SK-N-SH (cell line): ENCODE results near the gene SNRNP200. TPM values are rescaled to one million over a fixed set of nuclear protein-coding genes. Genes with fewer than 3 reads are reported as not detected.

Experiments used
- CTCF ChIA-PET: fragments of 300-600, 350-600 bp; formaldehyde crosslinking; extraction: SDS; loops from one replicate; lab custom pipeline; 2021; lab: Yijun Ruan, JAX
- POLR2A ChIA-PET: fragments of 350-600 bp; sonication (Branson Sonifier 250); formaldehyde crosslinking; extraction: SDS; loops from one replicate; lab custom pipeline; 2020; ENCODE audit warnings: antibody characterized with exemption, inconsistent platforms; lab: Yijun Ruan, JAX
- DNase-seq: peaks from one replicate; pipeline ENCODE4 v3.0.0; 2012
- H2AFZ ChIP-seq: fragments of 200-600 bp; sonication (generic); 2 replicates; pipeline ENCODE4 v1.8.1; 2016; ENCODE audit warnings: antibody characterized with exemption, mild to moderate bottlenecking, low read depth
- H3F3A ChIP-seq: fragments of 200-600 bp; sonication (generic); replicated peaks from 2 replicates; pipeline ENCODE3; 2016; ENCODE audit warnings: antibody characterized with exemption, mild to moderate bottlenecking; ENCODE audit not compliant: insufficient read depth
- H3K27ac ChIP-seq, 2 experiments: fragments of 200-500 bp in 1 of 2; fragments of 200-600 bp in 1 of 2; sonication (Bioruptor generic) in 1 of 2; sonication (generic), shearing (Covaris generic) in 1 of 2; 2 replicates each; pipeline versions ENCODE4 v1.5.1 to v1.6.1; 2014 to 2016; ENCODE audit warnings: low read depth in 2 of 2, inconsistent platforms in 1 of 2, low read length in 1 of 2, mild to moderate bottlenecking in 1 of 2, mixed read lengths in 1 of 2
- H3K27me3 ChIP-seq: fragments of 200-600 bp; sonication (generic), shearing (Covaris generic); 2 replicates; pipeline ENCODE4 v1.6.1; 2016; ENCODE audit warnings: mixed run types; ENCODE audit not compliant: insufficient read depth
- H3K36me3 ChIP-seq, 2 experiments: fragments of 200-500 bp in 1 of 2; fragments of 200-600 bp in 1 of 2; sonication (Bioruptor generic) in 1 of 2; sonication (generic) in 1 of 2; replicated peaks in 1 of 2; 2 replicates each; pipeline versions ENCODE3 to v1.5.1; 2014 to 2016; ENCODE audit warnings: low read length in 1 of 2, mild to moderate bottlenecking in 1 of 2; ENCODE audit not compliant: insufficient read depth in 2 of 2, control insufficient read depth in 1 of 2
- H3K4me1 ChIP-seq, 2 experiments: fragments of 200-500 bp in 1 of 2; fragments of 200-600 bp in 1 of 2; sonication (Bioruptor generic) in 1 of 2; sonication (generic), shearing (Covaris generic) in 1 of 2; 2 replicates each; pipeline versions ENCODE4 v1.5.1 to v1.6.1; 2014 to 2016; ENCODE audit warnings: low read depth in 1 of 2, low read length in 1 of 2, mixed run types in 1 of 2; ENCODE audit not compliant: insufficient read depth in 2 of 2, control insufficient read depth in 1 of 2
- H3K4me2 ChIP-seq: fragments of 200-600 bp; sonication (generic), shearing (Covaris generic); 2 replicates; pipeline ENCODE4 v1.6.1; 2017; ENCODE audit warnings: mixed run types
- H3K4me3 ChIP-seq, 2 experiments: fragments of 200-500 bp in 1 of 2; fragments of 200-600 bp in 1 of 2; sonication (Bioruptor generic) in 1 of 2; sonication (generic), shearing (Covaris generic) in 1 of 2; 2 replicates each; pipeline versions ENCODE4 v1.5.1 to v1.8.1; 2014 to 2016; ENCODE audit warnings: low read depth in 2 of 2, inconsistent platforms in 1 of 2, low read length in 1 of 2, mild to moderate bottlenecking in 1 of 2, mixed read lengths in 1 of 2, moderate library complexity in 1 of 2
- H3K79me2 ChIP-seq: fragments of 200-600 bp; sonication (generic); 2 replicates; pipeline ENCODE4 v1.8.1; 2017; ENCODE audit warnings: mild to moderate bottlenecking; ENCODE audit not compliant: insufficient read depth
- H3K9ac ChIP-seq: fragments of 200-600 bp; sonication (generic); 2 replicates; pipeline ENCODE4 v1.6.1; 2017; ENCODE audit warnings: mixed run types
- H3K9me2 ChIP-seq: fragments of 200-600 bp; sonication (generic); 2 replicates; pipeline ENCODE4 v1.6.1; 2017; ENCODE audit warnings: mixed run types
- H3K9me3 ChIP-seq: fragments of 200-600 bp; sonication (generic); 2 replicates; pipeline ENCODE4 v1.6.1; 2017; ENCODE audit warnings: mixed run types, mild to moderate bottlenecking, moderate library complexity
- H4K20me1 ChIP-seq: fragments of 200-600 bp; sonication (generic); 2 replicates; pipeline ENCODE4 v1.6.1; 2017; ENCODE audit warnings: mild to moderate bottlenecking, mixed run types; ENCODE audit not compliant: insufficient read depth
- FOSL2 ChIP-seq: IDR thresholded peaks from 2 replicates; pipeline ENCODE4 v1.4.0; 2012; ENCODE audit warnings: low read depth, mild to moderate bottlenecking, moderate library complexity, borderline replicate concordance
- MEF2A ChIP-seq: IDR thresholded peaks from 2 replicates; pipeline ENCODE4 v1.4.0; 2012; ENCODE audit warnings: low read depth, borderline replicate concordance
- PBX3 ChIP-seq: IDR thresholded peaks from 2 replicates; pipeline ENCODE4; 2012
- RFX5 ChIP-seq: IDR thresholded peaks from 2 replicates; pipeline ENCODE4 v1.6.1; 2012; ENCODE audit warnings: mild to moderate bottlenecking, improper control_type of control experiment, low read length
- RXRA ChIP-seq: IDR thresholded peaks from 2 replicates; pipeline ENCODE4 v1.4.0; 2012; ENCODE audit warnings: low read depth, mild to moderate bottlenecking, borderline replicate concordance
- SMC3 ChIP-seq: IDR thresholded peaks from 2 replicates; pipeline ENCODE4 v1.6.1; 2012; ENCODE audit warnings: low read depth, low read length, improper control_type of control experiment
- TAF1 ChIP-seq: IDR thresholded peaks from 2 replicates; pipeline ENCODE4 v1.6.1; 2012; ENCODE audit warnings: low read depth, mild to moderate bottlenecking, low read length, moderate library complexity, borderline replicate concordance
- YY1 ChIP-seq: IDR thresholded peaks from 2 replicates; pipeline ENCODE4 v1.4.0; 2012; ENCODE audit warnings: low read depth, mild to moderate bottlenecking
- WGBS: methylation state at CpG from one replicate; pipeline ENCODE4 v1.1.6; 2017; ENCODE audit warnings: low lambda C conversion rate; 5-methylcytosine and 5-hydroxymethylcytosine counted together
- polyA plus RNA-seq, 3 experiments: library from polyadenylated mRNA; depleted of rRNA; stranded (reverse); fragments of >200 nt; gene quantifications; 2 replicates each; pipeline ENCODE4 v1.2.3, GENCODE V29; 2012
- TF ChIP-seq, protein P1 (sequence below): fragments of 200-600 bp; sonication (generic); IDR thresholded peaks from 2 replicates; pipeline ENCODE4 v1.6.1; 2017; ENCODE audit warnings: antibody characterized with exemption, mild to moderate bottlenecking, moderate library complexity

SNRNP200 gene
- polyA plus RNA-seq, 1 of the 3 experiments (the other 2 are of a cell fraction): 165 TPM

DNA sequence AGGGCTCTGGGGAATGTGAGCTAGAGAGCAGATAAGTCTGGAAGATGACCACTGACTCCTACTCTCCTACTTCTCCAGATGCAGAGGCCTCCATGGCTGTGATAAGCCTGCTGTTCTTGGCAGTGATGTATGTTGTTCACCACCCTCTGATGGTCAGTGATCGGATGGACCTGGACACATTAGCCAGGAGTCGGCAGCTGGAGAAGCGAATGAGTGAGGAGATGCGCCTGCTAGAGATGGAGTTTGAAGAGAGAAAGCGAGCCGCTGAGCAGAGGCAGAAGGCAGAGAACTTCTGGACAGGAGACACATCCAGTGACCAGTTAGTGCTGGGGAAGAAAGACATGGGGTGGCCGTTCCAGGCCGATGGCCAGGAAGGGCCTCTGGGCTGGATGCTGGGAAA lies 21.2 kb upstream of the SNRNP200 start:
- POLR2A ChIA-PET: interaction anchor here (2.7 kb wide), 1 partner anchor 10 kb away, joined by 15 read pairs; the partner anchor contains the start of gene NCAPH

GRCh38 chr2:96325884-96326255 lies 20.5 kb upstream of the SNRNP200 start:
- Histone ChIP-seq H2AFZ (peak overlapping the region; percentile 91; the same call in 1 of the 2 replicates), H3K27ac (no peak overlapping the region), H3K9me3 (no peaks in the 10 kb centered on the region), H3K27me3 (no peaks in the 10 kb centered on the region), H3F3A (peaks cover 15% of the 10 kb centered on the region), H3K4me3 (peak overlapping the region; percentile 60 to 62; a peak in 3 of 4 replicates), H3K9me2 (no peaks in the 10 kb centered on the region), H3K36me3 (peaks cover 0 to 5% of the 10 kb centered on the region in 2 experiments), H3K9ac (peak overlapping the region; percentile 61; the same call in 1 of the 2 replicates), H4K20me1 (no peaks in the 10 kb centered on the region), H3K4me1 (peaks cover 8 to 15% of the 10 kb centered on the region in 2 experiments; a peak in 1 of 4 replicates), H3K79me2 (no peaks in the 10 kb centered on the region), H3K4me2 (peak overlapping the region; percentile 86)
- TF ChIP-seq, protein P1, sequence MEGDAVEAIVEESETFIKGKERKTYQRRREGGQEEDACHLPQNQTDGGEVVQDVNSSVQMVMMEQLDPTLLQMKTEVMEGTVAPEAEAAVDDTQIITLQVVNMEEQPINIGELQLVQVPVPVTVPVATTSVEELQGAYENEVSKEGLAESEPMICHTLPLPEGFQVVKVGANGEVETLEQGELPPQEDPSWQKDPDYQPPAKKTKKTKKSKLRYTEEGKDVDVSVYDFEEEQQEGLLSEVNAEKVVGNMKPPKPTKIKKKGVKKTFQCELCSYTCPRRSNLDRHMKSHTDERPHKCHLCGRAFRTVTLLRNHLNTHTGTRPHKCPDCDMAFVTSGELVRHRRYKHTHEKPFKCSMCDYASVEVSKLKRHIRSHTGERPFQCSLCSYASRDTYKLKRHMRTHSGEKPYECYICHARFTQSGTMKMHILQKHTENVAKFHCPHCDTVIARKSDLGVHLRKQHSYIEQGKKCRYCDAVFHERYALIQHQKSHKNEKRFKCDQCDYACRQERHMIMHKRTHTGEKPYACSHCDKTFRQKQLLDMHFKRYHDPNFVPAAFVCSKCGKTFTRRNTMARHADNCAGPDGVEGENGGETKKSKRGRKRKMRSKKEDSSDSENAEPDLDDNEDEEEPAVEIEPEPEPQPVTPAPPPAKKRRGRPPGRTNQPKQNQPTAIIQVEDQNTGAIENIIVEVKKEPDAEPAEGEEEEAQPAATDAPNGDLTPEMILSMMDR: no peak
- TF ChIP-seq FOSL2 (no peak), MEF2A (no peak), RFX5 (no peak)
- peak; percentile 37 for DNase-seq
- ChIA-PET CTCF (interaction anchor here (0.9 kb wide), 1 partner anchor 83 kb away, joined by 3 read pairs; no protein-coding TSS in a partner anchor), POLR2A (interaction anchor here (1.4 to 2.7 kb wide), 2 partner anchors 10 to 21 kb away, joined by 4 to 15 read pairs; partner anchors contain the start of genes NCAPH and SNRNP200)
- 37% methylated on average over 4 of the region's 8 CpGs for WGBS

More for the DNA sequence above, 21.2 kb upstream of the SNRNP200 start:
- H3K79me2 ChIP-seq: no peaks in the 10 kb centered on the region
- peaks cover 0 to 5% of the 10 kb centered on the region in 2 experiments for H3K36me3 ChIP-seq
- H3K4me1 ChIP-seq: peaks cover 8 to 14% of the 10 kb centered on the region in 2 experiments; a peak in 1 of 4 replicates
- no peak overlapping the region for H3K9ac ChIP-seq
- no peaks in the 10 kb centered on the region for H3K9me3 ChIP-seq
- TF ChIP-seq TAF1 (no peak), RFX5 (no peak), PBX3 (no peak), SMC3 (no peak), FOSL2 (no peak), YY1 (no peak), RXRA (no peak)
- H3K27me3 ChIP-seq: no peaks in the 10 kb centered on the region
- no peak for DNase-seq
- H3K4me2 ChIP-seq: no peak overlapping the region
- WGBS: 95% methylated on average over 8 of the region's 8 CpGs
- no peaks in the 10 kb centered on the region for H3K9me2 ChIP-seq
- H3K27ac ChIP-seq: no peak overlapping the region
- no peaks in the 10 kb centered on the region for H4K20me1 ChIP-seq
- H2AFZ ChIP-seq: no peak overlapping the region
- CTCF ChIA-PET: interaction anchor here (0.7 kb wide), 1 partner anchor 81 kb away, joined by 3 read pairs; no protein-coding TSS in a partner anchor
- no peak overlapping the region for H3K4me3 ChIP-seq
- H3F3A ChIP-seq: peaks cover 21% of the 10 kb centered on the region
